ENCODE measurements around the gene MRPL14.

DNA sequence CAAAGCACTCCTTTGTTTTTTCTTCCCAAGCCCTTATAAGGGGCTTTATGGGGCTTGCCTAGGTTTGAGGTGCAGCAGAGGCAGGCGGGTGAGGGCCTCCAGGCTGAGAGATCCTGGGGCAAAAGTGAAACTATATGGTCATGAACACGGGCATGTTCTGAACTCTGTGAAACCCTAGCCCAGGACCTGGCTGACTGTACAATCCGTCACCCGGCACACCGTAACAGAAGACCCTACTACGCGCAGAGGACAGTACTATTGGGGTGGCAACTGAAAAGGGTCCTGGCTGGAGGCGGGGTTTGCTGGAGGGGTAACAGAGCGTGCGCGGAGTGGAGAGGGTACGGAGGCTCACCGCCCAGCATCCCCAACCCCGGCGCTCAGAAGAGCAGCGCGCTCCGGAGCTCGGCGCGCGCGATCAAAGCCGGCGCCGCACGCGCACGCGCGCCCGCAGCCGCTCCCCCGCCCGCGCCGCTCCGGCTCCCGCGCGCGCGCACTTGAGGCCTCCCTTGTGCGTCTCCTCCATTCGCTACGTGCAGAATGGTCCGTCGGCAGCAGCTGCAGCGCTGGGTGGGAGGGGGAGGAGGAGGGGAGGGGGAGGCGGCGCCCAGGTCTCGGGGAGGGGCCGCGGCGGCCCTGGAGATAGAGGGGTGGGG, 54.2 kb downstream of the MRPL14 start:
- TF ChIP-seq, protein P1, sequence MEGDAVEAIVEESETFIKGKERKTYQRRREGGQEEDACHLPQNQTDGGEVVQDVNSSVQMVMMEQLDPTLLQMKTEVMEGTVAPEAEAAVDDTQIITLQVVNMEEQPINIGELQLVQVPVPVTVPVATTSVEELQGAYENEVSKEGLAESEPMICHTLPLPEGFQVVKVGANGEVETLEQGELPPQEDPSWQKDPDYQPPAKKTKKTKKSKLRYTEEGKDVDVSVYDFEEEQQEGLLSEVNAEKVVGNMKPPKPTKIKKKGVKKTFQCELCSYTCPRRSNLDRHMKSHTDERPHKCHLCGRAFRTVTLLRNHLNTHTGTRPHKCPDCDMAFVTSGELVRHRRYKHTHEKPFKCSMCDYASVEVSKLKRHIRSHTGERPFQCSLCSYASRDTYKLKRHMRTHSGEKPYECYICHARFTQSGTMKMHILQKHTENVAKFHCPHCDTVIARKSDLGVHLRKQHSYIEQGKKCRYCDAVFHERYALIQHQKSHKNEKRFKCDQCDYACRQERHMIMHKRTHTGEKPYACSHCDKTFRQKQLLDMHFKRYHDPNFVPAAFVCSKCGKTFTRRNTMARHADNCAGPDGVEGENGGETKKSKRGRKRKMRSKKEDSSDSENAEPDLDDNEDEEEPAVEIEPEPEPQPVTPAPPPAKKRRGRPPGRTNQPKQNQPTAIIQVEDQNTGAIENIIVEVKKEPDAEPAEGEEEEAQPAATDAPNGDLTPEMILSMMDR (conservative IDR thresholded peaks at IDR 0.05; ENCODE audit: low read length) = no peak
- TF ChIP-seq EZH2phosphoT487 (IDR thresholded peaks at IDR 0.05; ENCODE audit: borderline replicate concordance) = no peak
